GM12878 (cell line): Measurements from ENCODE around the gene SLC10A4. TPM values are rescaled to one million over a fixed set of nuclear protein-coding genes. Genes with fewer than 3 reads are reported as not detected.

Experiments used
- ATAC-seq: fragments of 200-7000 bp; cut with Tn5 transposase; 3 replicates; pipeline ENCODE4 v1.9.1; 2020; ENCODE audit warnings: mild to moderate bottlenecking, moderate library complexity
- BruUV-seq: library from RNA; stranded (reverse); fragments of 400-500 nt; replicated peaks from 2 replicates; lab custom pipeline; 2021; lab: Mats Ljungman, UMichigan
- CTCF ChIA-PET: fragments of 300-600 bp; sonication (Branson Sonifier 250); formaldehyde crosslinking; extraction: SDS; loops from one replicate; lab custom pipeline; 2021; ENCODE audit warnings: inconsistent platforms; lab: Yijun Ruan, JAX
- POLR2A ChIA-PET: fragments of 350-600 bp; formaldehyde crosslinking; extraction: SDS; loops from one replicate; lab custom pipeline; 2021; ENCODE audit warnings: inconsistent platforms; lab: Charles Lee
- RAD21 ChIA-PET: fragments of 300-600 bp; sonication (Branson Sonifier 250); formaldehyde crosslinking; loops from one replicate; lab custom pipeline; 2023; ENCODE audit warnings: antibody characterized with exemption; ENCODE audit not compliant: unreplicated experiment; lab: Charles Lee
- SMC1A ChIA-PET: fragments of 300-600 bp; sonication (Branson Sonifier 250); formaldehyde crosslinking; loops from one replicate; lab custom pipeline; 2023; ENCODE audit not compliant: unreplicated experiment, uncharacterized antibody; lab: Charles Lee
- DNase-seq: peaks from one replicate; pipeline ENCODE4 v3.0.0-alpha.2; 2011; ENCODE audit warnings: low read depth, low spot score
- FAIRE-seq: peaks from 3 replicates; lab custom pipeline; 2011; peaks lifted over from hg19 to GRCh38; lab: Jason Lieb, UNC
- H2AFZ ChIP-seq: 2 replicates; pipeline ENCODE4 v1.6.0; 2011; ENCODE audit warnings: low read depth, low read length, control low read depth; ENCODE audit not compliant: control insufficient read depth
- H3K27ac ChIP-seq: 2 replicates; pipeline ENCODE4 v1.5.1; 2011; ENCODE audit warnings: control low read depth; ENCODE audit not compliant: control insufficient read depth, insufficient read depth
- H3K27me3 ChIP-seq, 2 experiments: replicated peaks in 1 of 2; 2 replicates each; pipeline versions ENCODE4 v1.6.0 to v1.6.1; 2011; ENCODE audit warnings: low read length in 1 of 2; ENCODE audit not compliant: control insufficient read depth in 2 of 2, insufficient read depth in 2 of 2
- H3K36me3 ChIP-seq, 2 experiments: 2 replicates each; pipeline ENCODE4 v1.5.1; 2011; ENCODE audit warnings: low read length in 1 of 2; ENCODE audit not compliant: control insufficient read depth in 2 of 2, insufficient read depth in 2 of 2
- H3K4me1 ChIP-seq: 2 replicates; pipeline ENCODE4 v1.6.1; 2011; ENCODE audit warnings: mild to moderate bottlenecking, low read length, moderate library complexity, mixed read lengths; ENCODE audit not compliant: control insufficient read depth, insufficient read depth
- H3K4me2 ChIP-seq: 2 replicates; pipeline ENCODE4 v1.6.0; 2011; ENCODE audit warnings: control low read depth; ENCODE audit not compliant: control insufficient read depth, insufficient read depth
- H3K4me3 ChIP-seq: fragments of 200-600 bp; sonication (generic); 2 replicates; pipeline ENCODE4 v1.5.1; 2016
- H3K79me2 ChIP-seq: 2 replicates; pipeline ENCODE4 v1.6.0; 2011; ENCODE audit warnings: low read length; ENCODE audit not compliant: control insufficient read depth, insufficient read depth
- H3K9ac ChIP-seq: 2 replicates; pipeline ENCODE4 v1.8.0; 2011; ENCODE audit warnings: low read length, control low read depth, mixed read lengths; ENCODE audit not compliant: control insufficient read depth, insufficient read depth
- H3K9me3 ChIP-seq: replicated peaks from 3 replicates; pipeline ENCODE4 v1.5.1; 2011; ENCODE audit warnings: mild to moderate bottlenecking, low read length; ENCODE audit not compliant: control insufficient read depth, insufficient read depth
- H4K20me1 ChIP-seq: 2 replicates; pipeline ENCODE4 v1.6.0; 2011; ENCODE audit not compliant: control insufficient read depth, insufficient read depth
- ATF7 ChIP-seq: fragments of 450-650 bp; IDR thresholded peaks from 2 replicates; pipeline ENCODE4 v1.6.1; 2016; ENCODE audit warnings: low read depth, mild to moderate bottlenecking
- BRCA1 ChIP-seq: IDR thresholded peaks from 2 replicates; pipeline ENCODE4 v1.6.1; 2011; ENCODE audit warnings: low read depth, low read length, improper control_type of control experiment
- CREB1 ChIP-seq: IDR thresholded peaks from 2 replicates; pipeline ENCODE4 v1.6.1; 2012; ENCODE audit warnings: low read depth, mild to moderate bottlenecking, inconsistent platforms
- HDGF ChIP-seq: fragments of 450-650 bp; IDR thresholded peaks from 2 replicates; pipeline ENCODE4 v1.6.1; 2016; ENCODE audit warnings: antibody characterized with exemption
- NBN ChIP-seq: fragments of 450-650 bp; IDR thresholded peaks from 2 replicates; pipeline ENCODE4 v1.6.1; 2016
- STAT1 ChIP-seq: fragments of 450-650 bp; conservative IDR thresholded peaks from 2 replicates; pipeline ENCODE4 v1.6.1; 2014; ENCODE audit warnings: antibody characterized with exemption, mild to moderate bottlenecking
- ZBTB40 ChIP-seq: fragments of 450-650 bp; IDR thresholded peaks from 2 replicates; pipeline ENCODE4 v1.6.1; 2016; ENCODE audit warnings: mild to moderate bottlenecking, moderate library complexity, borderline replicate concordance
- ZNF622 ChIP-seq: fragments of 450-650 bp; IDR thresholded peaks from 2 replicates; pipeline ENCODE4 v1.6.1; 2017; ENCODE audit warnings: mild to moderate bottlenecking, inconsistent platforms
- ZNF687 ChIP-seq: fragments of 450-650 bp; IDR thresholded peaks from 2 replicates; pipeline ENCODE4 v1.6.1; 2017; ENCODE audit warnings: mild to moderate bottlenecking, moderate library complexity
- WGBS: methylation state at CpG from one replicate; pipeline ENCODE4 v1.1.6; 2016; ENCODE audit warnings: low lambda C conversion rate; ENCODE audit not compliant: insufficient replicate concordance, insufficient coverage; ENCODE audit errors: missing lambda C conversion rate; 5-methylcytosine and 5-hydroxymethylcytosine counted together
- in situ Hi-C: fragments of 300-500 bp; cut with MboI; formaldehyde crosslinking; loops from 9 replicates; pipeline ENCODE4 v1.14.3; 2018; ENCODE audit warnings: mixed read lengths
- intact Hi-C: fragments of 100-400 bp; cut with micrococcal nuclease; formaldehyde crosslinking; loops from one replicate; pipeline ENCODE4 v1.14.2; 2022; ENCODE audit not compliant: unreplicated experiment
- polyA plus RNA-seq, 11 experiments: library from polyadenylated mRNA; depleted of rRNA in 4 of 11; unstranded in 6 of 11; stranded (reverse) in 5 of 11; fragments of >200 nt; fragmentation: Nextera tagmentation in 4 of 11; fragmentation: Illumina TruSeq in 1 of 11; extraction: Ambion mirVana in 4 of 11; extraction: Trizol in 1 of 11; gene quantifications; 1 replicate in 1 of 11; 2 replicates in 10 of 11; pipeline versions ENCODE4 v1.2.1 to v1.2.3, GENCODE V29; 2011 to 2016; ENCODE audit warnings: inconsistent platforms in 2 of 11, missing spikeins in 2 of 11, low read depth in 1 of 11
- total RNA-seq, 4 experiments: library from RNA; depleted of rRNA in 3 of 4; stranded (reverse); fragments of >200 nt in 3 of 4; fragmentation: Illumina TruSeq in 1 of 4; extraction: Trizol in 1 of 4; gene quantifications; 2 replicates each; pipeline versions ENCODE4 v1.2.1 to v1.2.3, GENCODE V29; 2013 to 2021

The SLC10A4 gene
- total and polyA plus RNA-seq, 10 of the 15 experiments (the other 5 are each of a cell fraction or from before 2014, with no cell fraction given) = 0.12 TPM; not detected in 9

- TF ChIP-seq ATF7 = no peak
- TF ChIP-seq, all 136 proteins: peak for 0
These were observed 10.3 kb upstream of the SLC10A4 start (continued) for GRCh38 chr4:48472794-48473193.

GRCh38 chr4:48475770-48476169, 7.4 kb upstream of the SLC10A4 start:
- Histone ChIP-seq H3K9me3 (no peaks in the 10 kb centered on the region), H3K27ac (no peak overlapping the region), H3K36me3 (no peaks in the 10 kb centered on the region), H3K4me1 (no peaks in the 10 kb centered on the region), H3K79me2 (no peaks in the 10 kb centered on the region), H4K20me1 (no peaks in the 10 kb centered on the region), H2AFZ (no peak overlapping the region), H3K4me3 (no peak overlapping the region), H3K4me2 (no peak overlapping the region), H3K27me3 (no peaks in the 10 kb centered on the region), H3K9ac (no peak overlapping the region)
- RAD21 ChIA-PET = no interaction called here
- in situ Hi-C loops (no loop called here), intact Hi-C loops (no loop called here)
- FAIRE-seq = no peak
- no peak for DNase-seq
- TF ChIP-seq CREB1 (no peak), ZNF622 (no peak), ZBTB40 (no peak), BRCA1 (no peak), ZNF687 (no peak), HDGF (no peak), STAT1 (no peak), NBN (no peak)
- SMC1A ChIA-PET = interaction anchor here (0.8 to 1.3 kb wide), 5 partner anchors 9 to 26 kb away, joined by 3 to 5 read pairs (median 3); no protein-coding TSS in a partner anchor
- POLR2A ChIA-PET = no interaction called here
- 88% methylated on average over 6 of the region's 6 CpGs for WGBS
- BruUV-seq = no TSS peak
- CTCF ChIA-PET = interaction anchor here (0.6 to 1.2 kb wide), 4 partner anchors 10 to 20 kb away, joined by 3 read pairs; no protein-coding TSS in a partner anchor
- no peak for ATAC-seq
